GM12864 (cell line): ENCODE measurements around the gene TAF6.

ENCODE experiments used
- DNase-seq: peaks from one replicate; pipeline ENCODE4 v3.0.0-alpha.2; 2011; ENCODE audit warnings: low read depth
- H3K4me3 ChIP-seq: 2 replicates; pipeline ENCODE4 v1.5.1; 2011; ENCODE audit warnings: mild to moderate bottlenecking, low read depth, low read length, control low read depth
- CTCF ChIP-seq: IDR thresholded peaks from 2 replicates; pipeline ENCODE4 v1.5.1; 2011; ENCODE audit warnings: low read depth, mild to moderate bottlenecking, moderate library complexity, low read length, control low read depth, inconsistent platforms; ENCODE audit errors: missing control alignments

TAF6 gene

GRCh38 chr7:100119072-100119969, at the start of gene TAF6, which contains the start of gene CNPY4:
Gene TAF6 (minus strand): TSS chr7:100119358. CDS start chr7:100114209, 5,149 bp downstream.
Gene CNPY4 (plus strand): TSS chr7:100119634. CDS start chr7:100119745, 111 bp downstream.
- H3K4me3 ChIP-seq = peak within 1 kb of the TSS; percentile 71
- TF ChIP-seq CTCF = no peak
- DNase-seq = peak; percentile 87

DNA sequence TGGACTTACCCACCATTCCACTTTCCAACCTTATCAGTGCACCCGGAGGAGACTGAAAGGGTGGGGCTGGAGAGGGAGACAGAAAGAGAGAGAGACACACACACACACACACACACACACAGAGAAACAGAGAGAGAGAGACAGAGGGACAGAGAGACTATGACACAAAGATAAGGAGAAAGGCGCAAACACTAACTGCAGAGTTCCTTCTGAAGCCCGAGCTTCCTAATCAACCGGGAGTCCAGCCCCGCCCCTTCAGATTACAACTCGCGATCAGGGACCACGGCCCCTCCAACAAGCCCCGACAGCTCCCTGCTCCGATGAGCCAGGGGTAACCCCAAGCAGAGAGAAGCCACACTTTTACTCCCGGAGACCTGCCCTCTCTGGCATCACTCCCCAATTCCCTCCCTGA, 48.8 kb upstream of the TAF6 start:
- TF ChIP-seq CTCF = no peak
- no peak overlapping the region; the same call in 1 of the 2 replicates for H3K4me3 ChIP-seq
- no peak for DNase-seq

GRCh38 chr7:100166970-100167911, 48.1 kb upstream of the TAF6 start:
- no peak for TF ChIP-seq CTCF
- no peak overlapping the region for H3K4me3 ChIP-seq
- DNase-seq = no peak

GRCh38 chr7:100166317-100166940, 47.3 kb upstream of the TAF6 start:
- no peak for DNase-seq
- no peak for TF ChIP-seq CTCF
- no peak overlapping the region for H3K4me3 ChIP-seq

GRCh38 chr7:100163871-100164270, 44.7 kb upstream of the TAF6 start:
- no peak for DNase-seq
- no peak for TF ChIP-seq CTCF
- H3K4me3 ChIP-seq = no peak overlapping the region

GRCh38 chr7:100163006-100163531, 43.9 kb upstream of the TAF6 start:
- H3K4me3 ChIP-seq = no peak overlapping the region
- no peak for TF ChIP-seq CTCF
- no peak for DNase-seq
